ENCODE results near the gene CAMK4.

- TF ChIP-seq SP1 (IDR thresholded peaks at IDR 0.05): no peak
- no peak for TF ChIP-seq CTCF (IDR thresholded peaks at IDR 0.05; ENCODE audit: low read depth, low read length, missing input control)
- TF ChIP-seq, protein P1, sequence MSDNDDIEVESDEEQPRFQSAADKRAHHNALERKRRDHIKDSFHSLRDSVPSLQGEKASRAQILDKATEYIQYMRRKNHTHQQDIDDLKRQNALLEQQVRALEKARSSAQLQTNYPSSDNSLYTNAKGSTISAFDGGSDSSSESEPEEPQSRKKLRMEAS (IDR thresholded peaks at IDR 0.05): no peak
- no peak for TF ChIP-seq HNF4A (conservative IDR thresholded peaks at IDR 0.05)
These were observed 96.8 kb downstream of the CAMK4 start for GRCh38 chr5:111320953-111321352.
